Stimulated activated CD8-positive, alpha-beta memory T cell treated with anti-CD3 and anti-CD28 coated beads, Interleukin-7, amount 100 ng/mL, for 4 hours (primary cell): ENCODE measurements around the gene HTR7.
"Not testable (repeated sequence)": the region's sequence is repeated elsewhere in the genome, so short reads cannot be mapped to it uniquely, and the experiment has no call there.

Experiments
- DNase-seq, 2 donors: peaks; one replicate each; pipeline ENCODE4 v3.0.0-alpha.2; 2020; ENCODE audit warnings: low read depth in 2 of 2

Gene HTR7

DNA sequence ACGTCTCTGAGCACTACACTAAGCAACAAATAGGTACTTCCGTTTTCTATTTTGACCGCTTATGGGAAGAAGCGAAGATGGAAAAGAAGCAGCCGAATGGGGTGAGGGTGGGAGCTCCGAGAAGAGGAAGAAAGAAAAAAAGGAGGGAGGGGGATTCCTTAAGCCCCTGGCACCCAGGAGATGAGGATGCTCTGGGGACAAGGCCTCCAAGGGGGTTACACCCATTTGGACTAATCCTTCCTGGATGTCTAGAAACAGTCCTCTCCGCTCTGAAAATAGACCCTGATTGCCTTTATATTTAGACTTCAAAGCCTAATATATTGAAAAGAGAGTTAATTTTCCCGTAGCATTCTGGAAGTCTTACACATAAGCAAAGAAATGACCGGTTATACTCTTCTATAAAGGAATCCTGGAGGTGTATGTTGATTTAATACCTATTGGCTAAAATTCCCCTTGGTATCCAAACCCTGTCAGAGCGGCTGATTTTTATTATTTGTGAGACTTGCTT, 676 bp upstream of the HTR7 start:
- no peak for DNase-seq

DNA sequence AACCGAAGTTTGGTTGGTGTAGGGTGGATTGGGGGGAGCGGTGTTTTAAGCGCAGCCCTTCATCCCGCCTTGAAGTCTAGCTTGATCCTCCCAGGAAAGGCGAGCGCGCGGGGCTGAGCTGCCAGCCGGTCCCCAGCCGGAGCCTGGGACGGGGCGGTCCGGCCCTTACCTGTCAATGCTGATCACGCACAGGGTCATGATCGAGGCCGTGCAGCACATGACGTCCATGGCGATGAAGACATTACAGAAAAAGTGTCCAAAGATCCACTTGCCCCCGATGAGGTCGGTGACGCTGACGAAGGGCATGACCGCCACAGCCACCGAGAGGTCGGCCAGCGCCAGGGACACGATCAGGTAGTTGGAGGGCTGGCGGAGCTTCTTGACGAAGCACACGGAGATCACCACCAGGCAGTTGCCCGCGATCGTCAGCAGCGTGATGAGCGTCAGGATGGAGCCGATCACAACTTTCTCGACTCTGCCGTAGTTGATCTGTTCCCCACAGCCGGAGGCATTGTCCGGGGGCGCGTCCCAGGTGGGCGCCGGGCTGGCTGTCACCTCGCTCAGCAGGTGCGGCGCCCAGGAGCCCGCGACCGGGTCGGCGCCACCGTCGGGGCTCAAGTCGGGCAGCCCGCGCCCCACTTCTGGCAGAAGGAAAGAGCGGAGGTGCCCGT, 740 bp downstream of the HTR7 start:
- no peak for DNase-seq

GRCh38 chr10:90856261-90856660, 1.6 kb downstream of the HTR7 start:
- DNase-seq: no peak

DNA sequence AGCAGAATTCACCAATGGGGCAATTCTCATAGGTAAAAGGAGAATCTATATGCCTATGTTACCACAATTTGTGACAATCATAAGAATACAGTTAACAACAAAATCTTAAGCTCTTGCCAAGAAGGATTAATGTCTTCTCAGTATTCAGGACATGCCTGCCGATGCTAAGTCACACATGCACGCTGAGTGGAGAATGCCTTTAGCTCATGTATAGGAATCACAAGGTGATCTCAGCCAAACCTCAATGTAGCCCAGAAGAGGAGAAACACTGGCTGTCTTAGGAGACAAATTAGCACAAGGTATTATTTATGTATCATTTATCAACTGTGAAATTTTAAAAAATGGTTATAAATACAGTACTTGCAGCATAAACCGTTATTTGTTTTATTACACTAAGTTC, 2.7 kb downstream of the HTR7 start:
- DNase-seq: no peak

DNA sequence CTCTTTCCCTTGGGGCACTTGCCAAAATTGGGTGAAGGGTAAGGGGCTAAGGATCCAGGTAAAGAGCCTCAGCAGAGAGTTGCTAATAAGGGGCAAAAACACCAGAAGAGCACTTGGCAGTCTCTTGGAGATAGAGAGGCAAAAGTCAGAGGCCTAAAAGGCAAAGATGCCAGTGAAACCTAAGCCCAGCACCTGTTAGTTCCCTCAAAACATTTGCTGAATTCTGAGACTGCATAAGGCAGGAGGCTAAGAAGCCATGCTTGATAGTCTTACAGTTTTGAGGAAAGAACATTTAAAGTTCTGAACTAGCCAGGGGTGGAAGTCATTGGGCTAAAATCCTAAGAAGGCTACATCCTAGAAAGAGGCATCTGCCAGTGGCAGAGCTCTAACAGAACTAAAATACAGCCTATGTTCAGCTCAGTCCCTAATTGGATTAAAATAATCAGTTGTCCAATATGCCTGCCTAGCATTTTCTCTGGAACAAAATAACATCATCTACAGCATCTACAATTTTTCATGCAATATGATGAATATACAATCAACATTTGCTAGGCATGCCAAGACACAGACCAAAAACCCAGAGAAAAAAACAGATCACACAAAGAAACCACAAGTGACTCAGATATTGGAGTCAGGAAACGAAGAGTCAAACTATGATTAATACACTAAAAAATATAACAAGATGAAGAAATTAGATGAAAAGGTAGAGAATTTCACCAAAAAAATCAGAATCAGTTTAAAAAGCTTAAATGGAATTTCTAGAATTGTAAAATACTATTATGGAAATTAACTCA, 7.7 kb downstream of the HTR7 start:
- DNase-seq: no peak

DNA sequence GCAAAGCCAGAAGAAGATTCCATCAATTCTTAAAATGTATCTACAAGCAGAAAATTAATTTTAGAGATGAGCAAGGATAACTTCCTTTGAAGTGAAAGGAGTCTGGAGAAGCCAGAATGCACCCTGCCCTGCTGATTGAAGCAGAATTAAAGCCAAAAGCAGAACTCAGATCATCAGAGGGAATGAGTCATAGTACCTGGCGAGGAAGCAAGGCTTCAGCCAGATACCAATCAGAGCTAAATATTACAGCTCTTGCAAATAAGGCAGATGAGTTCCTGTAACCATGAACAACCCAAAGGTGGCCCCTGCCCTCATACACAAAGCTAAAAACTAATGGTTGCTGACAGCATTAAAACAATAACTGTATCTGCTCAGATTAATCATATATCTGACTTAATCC, 10.4 kb downstream of the HTR7 start:
- no peak for DNase-seq

- no peak for DNase-seq
These were observed 11.1 kb downstream of the HTR7 start for GRCh38 chr10:90846746-90847145.

- DNase-seq: no peak
These were observed 12.1 kb downstream of the HTR7 start for GRCh38 chr10:90845726-90846125.

GRCh38 chr10:90842725-90843124, 15.1 kb downstream of the HTR7 start:
- DNase-seq: no peak

DNA sequence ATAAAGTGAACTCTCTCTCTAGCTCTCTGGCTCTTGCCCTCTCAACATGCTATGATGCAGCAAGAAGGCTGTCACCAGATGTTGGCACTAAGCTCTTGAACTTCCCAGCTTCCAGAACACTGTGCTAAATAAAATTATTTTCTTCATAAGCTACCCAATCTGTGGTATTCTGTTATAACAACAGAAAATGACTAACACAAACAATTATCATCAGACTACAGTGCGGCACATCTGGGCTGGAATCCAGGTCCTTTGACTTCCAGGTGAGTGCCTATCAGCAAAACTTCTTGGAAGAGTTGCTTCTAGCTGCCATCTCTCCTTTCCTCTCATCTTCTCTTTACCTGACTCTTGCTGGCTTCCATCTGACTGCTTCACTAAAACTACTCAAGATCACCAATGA, 20.4 kb downstream of the HTR7 start:
- no peak for DNase-seq

GRCh38 chr10:90834326-90834725, 23.5 kb downstream of the HTR7 start:
- DNase-seq: no peak

DNA sequence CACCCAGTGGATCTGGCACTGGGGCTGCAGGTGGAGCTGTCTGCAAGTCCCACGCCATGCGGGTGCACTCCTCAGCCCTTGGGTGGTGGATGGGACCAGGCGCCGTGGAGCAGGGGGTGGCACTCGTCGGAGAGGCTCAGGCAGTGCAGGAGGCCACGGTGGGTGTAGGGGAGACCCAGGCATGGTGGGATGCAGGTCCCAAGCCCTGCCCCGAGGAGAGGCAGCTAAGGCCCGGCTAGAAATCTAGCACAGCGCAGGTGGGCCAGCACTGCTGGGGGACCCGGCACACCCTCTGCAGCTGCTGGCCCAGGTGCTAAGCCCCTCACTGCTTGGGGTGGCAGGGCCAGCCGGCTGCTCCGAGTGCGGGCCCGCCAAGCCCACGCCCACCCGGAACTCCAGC, 25.7 kb downstream of the HTR7 start:
- DNase-seq: no peak

GRCh38 chr10:90822508-90822907, 35.3 kb downstream of the HTR7 start:
- no peak for DNase-seq

GRCh38 chr10:90821864-90822263, 36.0 kb downstream of the HTR7 start:
- not testable (repeated sequence) for DNase-seq

DNA sequence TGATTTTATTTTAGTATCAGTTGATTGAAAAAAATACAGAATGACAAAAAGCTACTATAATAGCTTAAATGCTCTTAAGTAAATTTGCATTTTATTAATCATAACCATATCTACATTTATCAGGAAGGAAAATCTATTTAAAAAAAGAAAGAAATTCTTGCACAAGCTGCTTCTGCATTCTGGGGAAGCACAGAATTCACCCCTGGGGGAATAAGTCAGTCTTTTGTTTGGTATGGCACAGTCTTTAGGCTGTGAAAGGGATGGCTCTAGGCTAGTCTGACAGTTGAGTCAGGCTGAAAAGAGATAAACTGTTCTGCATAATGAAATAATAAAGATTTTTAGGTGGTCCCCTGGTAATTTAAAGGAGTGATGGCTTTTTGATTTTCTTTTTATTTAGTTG, 37.9 kb downstream of the HTR7 start:
- no peak for DNase-seq

GRCh38 chr10:90818736-90819135, 39.1 kb downstream of the HTR7 start:
- DNase-seq: no peak

DNA sequence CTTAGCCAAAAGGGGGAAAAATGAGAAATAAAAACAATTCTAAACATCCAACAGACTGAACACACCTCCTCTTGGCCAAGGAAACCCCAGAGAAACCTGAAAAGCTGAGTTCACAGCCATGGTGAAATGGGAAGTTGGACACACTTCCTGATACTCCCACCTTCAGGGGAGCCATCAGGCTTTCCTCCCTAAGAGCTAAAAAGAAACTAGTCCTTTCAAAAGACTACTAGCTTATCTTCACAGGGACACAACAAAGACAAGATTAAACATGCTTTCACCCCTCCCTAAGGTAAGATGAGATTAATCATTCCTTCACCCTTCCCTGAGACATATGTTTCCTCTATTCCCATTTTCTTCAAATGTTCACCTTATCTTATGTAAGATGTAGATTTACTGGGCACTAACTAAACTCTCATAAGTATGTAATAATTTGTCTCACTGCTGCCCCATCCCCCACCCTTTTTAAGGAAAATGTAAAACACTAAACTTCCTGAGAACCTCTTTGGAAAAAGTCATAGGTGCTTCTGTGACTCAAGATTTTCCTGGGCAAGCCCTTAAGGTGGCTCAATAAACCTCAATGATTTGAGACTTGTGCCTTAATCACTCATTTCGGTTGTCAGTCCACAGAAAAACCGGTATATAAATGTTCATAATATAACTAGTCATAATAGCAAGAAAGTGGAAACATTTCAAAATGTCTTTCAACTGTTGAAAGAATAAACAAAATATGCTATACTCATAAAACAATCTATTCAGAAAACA, 40.5 kb downstream of the HTR7 start:
- DNase-seq: no peak

DNA sequence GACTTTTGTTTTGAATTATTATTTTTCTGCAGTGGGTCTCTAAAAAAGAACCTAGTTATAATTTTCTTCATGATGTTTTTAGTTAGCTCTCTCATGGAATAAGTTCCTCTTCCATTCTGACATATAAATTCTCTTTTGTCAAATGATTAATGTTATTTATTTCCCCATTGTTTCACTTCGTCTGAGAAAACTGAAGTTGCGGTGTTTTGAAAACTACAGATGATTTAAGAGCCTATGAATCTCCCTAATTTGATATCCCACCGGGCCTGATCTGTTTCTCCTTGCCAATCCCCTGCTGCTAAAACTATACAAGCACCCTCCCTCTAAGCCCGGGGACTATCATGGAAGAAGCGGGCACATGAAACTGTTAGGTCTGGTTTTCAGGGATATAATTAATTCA, 41.4 kb downstream of the HTR7 start:
- no peak for DNase-seq

GRCh38 chr10:90813594-90814365, 44.1 kb downstream of the HTR7 start:
- no peak for DNase-seq

- not testable (repeated sequence) for DNase-seq
These were observed 50.7 kb downstream of the HTR7 start for GRCh38 chr10:90807106-90807505.

DNA sequence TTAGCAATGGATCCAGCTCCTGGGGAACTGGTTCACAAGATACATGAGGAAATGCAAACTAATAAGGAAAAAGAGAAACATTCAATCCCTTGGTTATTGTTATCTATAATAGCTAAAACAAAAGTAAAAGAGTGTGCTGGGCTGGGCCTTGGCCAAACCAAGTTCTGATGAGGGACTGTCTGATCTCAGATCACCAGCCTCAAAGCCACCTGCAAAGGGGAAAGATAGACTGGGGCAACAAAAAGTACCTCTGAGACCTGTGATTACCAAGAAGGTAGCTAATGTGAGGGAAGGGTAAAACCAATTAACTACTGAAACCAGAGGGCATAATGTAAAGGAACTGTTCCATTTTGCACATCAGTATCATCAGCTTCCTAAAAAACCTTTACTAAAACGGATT, 51.2 kb downstream of the HTR7 start:
- DNase-seq: no peak

GRCh38 chr10:90805206-90805605, 52.6 kb downstream of the HTR7 start:
- DNase-seq: no peak
